CD4-positive, alpha-beta T cell treated with Interleukin-1 beta for 1 hour (primary cell): ENCODE data around the gene SPAG7.
A peak's percentile ranks its signal among the peaks of the same experiment; 100 is the strongest.

Experiments used
- DNase-seq, 2 donors: peaks; one replicate each; pipeline ENCODE4 v3.0.0-alpha.2; 2020 to 2022

The SPAG7 gene

GRCh38 chr17:4974115-4974670 is 6.6 kb upstream of the SPAG7 start:
- no peak for DNase-seq

- DNase-seq: no peak
Measured at GRCh38 chr17:4973256-4974114, 5.9 kb upstream of the SPAG7 start.

- no peak for DNase-seq
Measured at GRCh38 chr17:4972752-4973151, 5.1 kb upstream of the SPAG7 start.

GRCh38 chr17:4972322-4972721 is 4.7 kb upstream of the SPAG7 start:
- no peak for DNase-seq

- no peak for DNase-seq
Measured at GRCh38 chr17:4971826-4972225, 4.2 kb upstream of the SPAG7 start.

GRCh38 chr17:4970273-4970672 is 2.7 kb upstream of the SPAG7 start:
- DNase-seq: no peak

- no peak for DNase-seq
Measured at GRCh38 chr17:4969551-4970173, 2.0 kb upstream of the SPAG7 start.

- no peak for DNase-seq
Measured at GRCh38 chr17:4969047-4969550, 1.5 kb upstream of the SPAG7 start.

- DNase-seq: no peak
Measured at GRCh38 chr17:4968486-4969046, 949 bp upstream of the SPAG7 start.

GRCh38 chr17:4966844-4967538 is 626 bp downstream of the SPAG7 start:
- DNase-seq: peak; percentile 98 to 99

GRCh38 chr17:4965311-4965986 is 2.2 kb downstream of the SPAG7 start:
- no peak for DNase-seq

GRCh38 chr17:4960279-4960922 is 7.2 kb downstream of the SPAG7 start:
- no peak for DNase-seq

GRCh38 chr17:4959261-4959965 is 8.2 kb downstream of the SPAG7 start:
- DNase-seq: no peak

- no peak for DNase-seq
Measured at GRCh38 chr17:4958102-4958501, 9.5 kb downstream of the SPAG7 start.

- peak; percentile 44 to 52 for DNase-seq
Measured at GRCh38 chr17:4956493-4957061, 11.0 kb downstream of the SPAG7 start.

- no peak for DNase-seq
Measured at GRCh38 chr17:4955091-4955490, 12.5 kb downstream of the SPAG7 start.

GRCh38 chr17:4953451-4953961 is 14.1 kb downstream of the SPAG7 start:
- no peak for DNase-seq

GRCh38 chr17:4951486-4951885 is 16.1 kb downstream of the SPAG7 start:
- no peak for DNase-seq

GRCh38 chr17:4950746-4951204 is 16.8 kb downstream of the SPAG7 start, which contains the start of gene ENO3:
ENO3 (plus strand) TSS chr17:4951119; CDS start chr17:4951830, 711 bp downstream.
- DNase-seq: no peak

- DNase-seq: peak in 1 of 2 donors; percentile 17
Measured at GRCh38 chr17:4950075-4950745, 17.4 kb downstream of the SPAG7 start.
